ENCODE data around the gene DNLZ. TPM values are rescaled to one million over a fixed set of nuclear protein-coding genes. Genes with fewer than 3 reads are reported as not detected.

Gene DNLZ
- total and polyA plus RNA-seq, 10 of the 15 experiments (the other 5 are each of a cell fraction or from before 2014, with no cell fraction given): 0.66 to 29.7 (median 14.7) TPM; not detected in 1

GRCh38 chr9:136351252-136351800, 12.2 kb downstream of the DNLZ start:
- POLR2A ChIA-PET: no interaction called here

More at GRCh38 chr9:136351252-136351800, 12.2 kb downstream of the DNLZ start:
- Histone ChIP-seq H4K20me1 (ENCODE audit: control insufficient read depth, insufficient read depth) (no peaks in the 10 kb centered on the region), H3K27me3 (replicated peaks in 1 of 2; ENCODE audit: control insufficient read depth in 2 of 2, insufficient read depth in 2 of 2, low read length in 1 of 2) (no peaks in the 10 kb centered on the region; a peak in 1 of 4 replicates), H3K4me2 (ENCODE audit: control insufficient read depth, insufficient read depth) (no peak overlapping the region), H3K27ac (ENCODE audit: control insufficient read depth, insufficient read depth) (no peak overlapping the region), H2AFZ (ENCODE audit: control insufficient read depth, low read depth, low read length) (no peak overlapping the region), H3K4me3 (no peak overlapping the region), H3K4me1 (ENCODE audit: control insufficient read depth, insufficient read depth, low read length) (no peaks in the 10 kb centered on the region), H3K36me3 (ENCODE audit: control insufficient read depth in 2 of 2, insufficient read depth in 2 of 2, low read length in 1 of 2) (no peaks in the 10 kb centered on the region), H3K79me2 (ENCODE audit: control insufficient read depth, insufficient read depth, low read length) (no peaks in the 10 kb centered on the region), H3K9ac (ENCODE audit: control insufficient read depth, insufficient read depth, low read length) (no peak overlapping the region), H3K9me3 (replicated peaks; ENCODE audit: control insufficient read depth, insufficient read depth, low read length) (no peaks in the 10 kb centered on the region)
- intact Hi-C loops (cut with micrococcal nuclease; ENCODE audit: unreplicated experiment) (no loop called here), in situ Hi-C loops (cut with MboI) (no loop called here)
- ChIA-PET SMC1A (ENCODE audit: uncharacterized antibody, unreplicated experiment) (no interaction called here), CTCF (no interaction called here), RAD21 (ENCODE audit: unreplicated experiment) (no interaction called here)
- WGBS (ENCODE audit: insufficient coverage, insufficient replicate concordance, low lambda C conversion rate, missing lambda C conversion rate): 45% methylated on average over 11 of the region's 11 CpGs
- TF ChIP-seq CUX1 (IDR thresholded peaks at IDR 0.05; ENCODE audit: insufficient replicate concordance, low read depth, low read length): no peak
- no peak for TF ChIP-seq BACH1 (IDR thresholded peaks at IDR 0.05; ENCODE audit: borderline replicate concordance)
- no peak for TF ChIP-seq SPI1 (IDR thresholded peaks at IDR 0.05; ENCODE audit: borderline replicate concordance, insufficient read depth, low read depth, low read length)
- no peak for TF ChIP-seq CTCF (IDR thresholded peaks at IDR 0.05 in 2 of 3, conservative IDR thresholded peaks at IDR 0.05 in 1 of 3; ENCODE audit: control insufficient read depth in 2 of 3, extremely low read depth in 1 of 3, insufficient read depth in 1 of 3, low read depth in 3 of 3, low read length in 3 of 3)
- no peak for TF ChIP-seq POLR2AphosphoS5 (IDR thresholded peaks at IDR 0.05; ENCODE audit: low read length)
- no peak for TF ChIP-seq ATF7 (IDR thresholded peaks at IDR 0.05; ENCODE audit: low read depth)
- TF ChIP-seq HDAC2 (IDR thresholded peaks at IDR 0.05): no peak
- no peak for TF ChIP-seq HDAC6 (IDR thresholded peaks at IDR 0.05; ENCODE audit: unreplicated experiment)
- no peak for TF ChIP-seq CBFB (IDR thresholded peaks at IDR 0.05; ENCODE audit: low read depth)
- TF ChIP-seq USF1 (IDR thresholded peaks at IDR 0.05; ENCODE audit: borderline replicate concordance, extremely low read length, insufficient read depth, low read depth, low read length): no peak
- TF ChIP-seq MEF2A (IDR thresholded peaks at IDR 0.05; ENCODE audit: insufficient read depth, low read depth, low read length): no peak
- BruUV-seq (replicated peaks): no TSS peak
- FAIRE-seq (no peak), DNase-seq (ENCODE audit: low read depth, low spot score) (no peak), ATAC-seq (no peak)

Measured in GM12878 (cell line).